PC-3 (cell line): ENCODE measurements around the gene ARL6IP4. TPM values are rescaled to one million over a fixed set of nuclear protein-coding genes. Genes with fewer than 3 reads are reported as not detected.

Source experiments
- ATAC-seq: fragments of 200-7000 bp; cut with Tn5 transposase; 2 replicates; pipeline ENCODE4 v1.9.1; 2020; ENCODE audit warnings: mild to moderate bottlenecking, moderate library complexity
- BruUV-seq: library from RNA; stranded (reverse); fragments of 400-500 nt; replicated peaks from 2 replicates; lab custom pipeline; 2021; lab: Mats Ljungman, UMichigan
- CTCF ChIA-PET: fragments of 300-600 bp; sonication (Branson Sonifier 250); formaldehyde crosslinking; loops from one replicate; lab custom pipeline; 2022; ENCODE audit warnings: antibody characterized with exemption; lab: Charles Lee
- POLR2A ChIA-PET: fragments of 300-600 bp; sonication (Branson Sonifier 250); formaldehyde crosslinking; loops from one replicate; lab custom pipeline; 2022; ENCODE audit warnings: antibody characterized with exemption; ENCODE audit not compliant: unreplicated experiment; lab: Charles Lee
- DNase-seq: peaks from one replicate; pipeline ENCODE4 v3.0.0-alpha.2; 2015
- H2AFZ ChIP-seq: fragments of 300-600 bp; sonication (generic); 2 replicates; pipeline ENCODE4 v1.6.0; 2016; ENCODE audit warnings: antibody characterized with exemption, low read length
- H3F3A ChIP-seq: fragments of 300-600 bp; sonication (generic); one replicate; pipeline ENCODE4 v1.6.0; 2017; ENCODE audit warnings: antibody characterized with exemption, low read length, control low read depth, mild to moderate bottlenecking; ENCODE audit not compliant: unreplicated experiment
- H3K27ac ChIP-seq: fragments of 300-600 bp; sonication (generic); 2 replicates; pipeline ENCODE4 v1.5.1; 2016; ENCODE audit warnings: mild to moderate bottlenecking, low read length
- H3K27me3 ChIP-seq: fragments of 300-600 bp; sonication (generic); 2 replicates; pipeline ENCODE4 v1.6.1; 2016; ENCODE audit warnings: low read length, mixed read lengths
- H3K36me3 ChIP-seq: fragments of 300-600 bp; sonication (generic); 2 replicates; pipeline ENCODE4 v1.6.1; 2016; ENCODE audit warnings: low read depth, mixed run types, low read length, mixed read lengths
- H3K4me1 ChIP-seq: fragments of 300-600 bp; sonication (generic); 2 replicates; pipeline ENCODE4 v1.5.1; 2016; ENCODE audit warnings: low read length; ENCODE audit not compliant: insufficient read depth
- H3K4me2 ChIP-seq: fragments of 300-600 bp; sonication (generic); 2 replicates; pipeline ENCODE4 v1.6.0; 2016; ENCODE audit warnings: low read length
- H3K4me3 ChIP-seq: fragments of 300-600 bp; sonication (generic); 2 replicates; pipeline ENCODE4 v1.5.1; 2016; ENCODE audit warnings: mild to moderate bottlenecking, low read length, mixed read lengths
- H3K79me2 ChIP-seq: fragments of 300-600 bp; sonication (generic); 2 replicates; pipeline ENCODE4 v1.6.1; 2017; ENCODE audit warnings: low read length, mixed read lengths
- H3K9ac ChIP-seq: fragments of 300-600 bp; sonication (generic); 2 replicates; pipeline ENCODE4 v1.6.0; 2016; ENCODE audit warnings: mild to moderate bottlenecking, low read length
- H3K9me2 ChIP-seq: fragments of 300-600 bp; sonication (generic); replicated peaks from 2 replicates; pipeline ENCODE4 v1.6.1; 2016; ENCODE audit warnings: mixed run types, low read length, mixed read lengths
- H3K9me3 ChIP-seq: fragments of 300-600 bp; sonication (generic); 2 replicates; pipeline ENCODE4 v1.6.1; 2016; ENCODE audit warnings: low read length, mixed read lengths
- H4K20me1 ChIP-seq: fragments of 300-600 bp; sonication (generic); 2 replicates; pipeline ENCODE4 v1.6.1; 2016; ENCODE audit warnings: low read length, mixed read lengths
- CTCF ChIP-seq: fragments of 300-600 bp; sonication (generic); conservative IDR thresholded peaks from 2 replicates; pipeline ENCODE4 v1.5.1; 2017; ENCODE audit warnings: antibody characterized with exemption, low read depth, mild to moderate bottlenecking, low read length
- EZH2 ChIP-seq: fragments of 300-600 bp; sonication (generic); IDR thresholded peaks from one replicate; pipeline ENCODE4 v1.6.1; 2017; ENCODE audit warnings: antibody characterized with exemption, mild to moderate bottlenecking, low read length; ENCODE audit not compliant: unreplicated experiment
- EZH2phosphoT487 ChIP-seq: fragments of 300-600 bp; sonication (generic); IDR thresholded peaks from 2 replicates; pipeline ENCODE4 v1.6.1; 2018; ENCODE audit warnings: mild to moderate bottlenecking, antibody characterized with exemption, low read length, borderline replicate concordance
- intact Hi-C: fragments of 100-400 bp; cut with micrococcal nuclease; formaldehyde crosslinking; loops from 2 replicates; pipeline ENCODE4 v1.9.0; 2023
- total RNA-seq: library from RNA; depleted of rRNA; stranded (reverse); fragments of >200 nt; gene quantifications from 2 replicates; pipeline ENCODE4 v1.2.3, GENCODE V29; 2014

Gene ARL6IP4
- total RNA-seq, 1 experiment from 2014 or later, result 363 TPM

- intact Hi-C loops, result loop anchor here (2.0 kb wide), 1 partner anchor 258 kb away; the partner anchor contains the start of genes MPHOSPH9 and MTRFR
- CTCF ChIA-PET, result interaction anchor here (0.6 to 1.6 kb wide), 2 partner anchors 115 to 263 kb away, joined by 6 read pairs; no protein-coding TSS in a partner anchor
- Histone ChIP-seq H3K27ac (peak within 1 kb of the TSS; percentile 83), H4K20me1 (no peaks in the 10 kb centered on the region), H3K4me2 (peak within 1 kb of the TSS; percentile 87), H3F3A (no peaks in the 10 kb centered on the region), H3K9me2 (no peaks in the 10 kb centered on the region), H2AFZ (peak within 1 kb of the TSS; percentile 100), H3K36me3 (no peaks in the 10 kb centered on the region), H3K79me2 (peaks cover 41% of the 10 kb centered on the region), H3K4me1 (peaks cover 19% of the 10 kb centered on the region), H3K9me3 (no peaks in the 10 kb centered on the region), H3K9ac (peak within 1 kb of the TSS; percentile 96), H3K27me3 (no peaks in the 10 kb centered on the region), H3K4me3 (peak within 1 kb of the TSS; percentile 96)
- ATAC-seq, result peak; percentile 75
- BruUV-seq, result TSS peak; percentile 52
- TF ChIP-seq CTCF (no peak), EZH2 (no peak), EZH2phosphoT487 (no peak)
- DNase-seq, result peak; percentile 93
- POLR2A ChIA-PET, result interaction anchor here (0.5 kb wide), 2 partner anchors 76 to 86 kb away, joined by 4 to 6 read pairs; no protein-coding TSS in a partner anchor
These were observed 5.3 kb upstream of the ARL6IP4 start, which contains the start of gene OGFOD2 for GRCh38 chr12:122974892-122975789. TSS of gene OGFOD2 (plus strand) at chr12:122975244. CDS start at chr12:122975252, 8 bp downstream.

- peak overlapping the region; percentile 96 for H3K9ac ChIP-seq
- H3K9me2 ChIP-seq, result no peaks in the 10 kb centered on the region
- H4K20me1 ChIP-seq, result no peaks in the 10 kb centered on the region
- DNase-seq, result no peak
- BruUV-seq, result no TSS peak
- peak overlapping the region; percentile 96 for H3K4me3 ChIP-seq
- H3K36me3 ChIP-seq, result no peaks in the 10 kb centered on the region
- peaks cover 49% of the 10 kb centered on the region for H3K79me2 ChIP-seq
- H3K9me3 ChIP-seq, result no peaks in the 10 kb centered on the region
- peak overlapping the region; percentile 100 for H2AFZ ChIP-seq
- intact Hi-C loops, result loop anchor here (2.0 kb wide), 1 partner anchor 257 kb away; the partner anchor contains the start of genes MPHOSPH9 and MTRFR
- H3K4me1 ChIP-seq, result peaks cover 19% of the 10 kb centered on the region
- ChIA-PET POLR2A (no interaction called here), CTCF (interaction anchor here (1.6 kb wide), 1 partner anchor 262 kb away, joined by 6 read pairs; no protein-coding TSS in a partner anchor)
- TF ChIP-seq EZH2phosphoT487, result no peak
- TF ChIP-seq CTCF, result no peak
- no peak for TF ChIP-seq EZH2
- no peak for ATAC-seq
- peak overlapping the region; percentile 83 for H3K27ac ChIP-seq
- no peaks in the 10 kb centered on the region for H3F3A ChIP-seq
- H3K4me2 ChIP-seq, result peak overlapping the region; percentile 87
- no peaks in the 10 kb centered on the region for H3K27me3 ChIP-seq
These were observed 4.5 kb upstream of the ARL6IP4 start for GRCh38 chr12:122975790-122976647.
